GM12878 (cell line): ENCODE measurements around the gene CAPN10. TPM values are rescaled to one million over a fixed set of nuclear protein-coding genes. Genes with fewer than 3 reads are reported as not detected.

Experiments used
- ASH2L ChIP-seq: fragments of 300-600, 200-600 bp; sonication (generic); IDR thresholded peaks from 2 replicates; pipeline ENCODE4 v1.6.1; 2017; ENCODE audit warnings: low read depth, mild to moderate bottlenecking, borderline replicate concordance
- CEBPZ ChIP-seq: fragments of 150-350 bp; IDR thresholded peaks from 2 replicates; pipeline ENCODE4 v1.6.1; 2016; ENCODE audit warnings: low read depth, low read length
- CUX1 ChIP-seq: IDR thresholded peaks from 2 replicates; pipeline ENCODE4 v1.6.1; 2012; ENCODE audit warnings: improper control_type of control experiment, low read depth, low read length; ENCODE audit not compliant: insufficient replicate concordance
- E2F8 ChIP-seq: fragments of 450-650 bp; IDR thresholded peaks from 2 replicates; pipeline ENCODE4 v1.6.1; 2018; ENCODE audit warnings: mild to moderate bottlenecking, low read depth, moderate library complexity; ENCODE audit not compliant: partially characterized antibody
- ESRRA ChIP-seq: IDR thresholded peaks from 2 replicates; pipeline ENCODE4 v1.6.1; 2012; ENCODE audit warnings: mild to moderate bottlenecking, low read length, improper control_type of control experiment
- JUND ChIP-seq: IDR thresholded peaks from 2 replicates; pipeline ENCODE4 v1.6.1; 2012; ENCODE audit warnings: low read depth, mild to moderate bottlenecking, low read length, improper control_type of control experiment, moderate library complexity
- MTA2 ChIP-seq: fragments of 450-650 bp; IDR thresholded peaks from 2 replicates; pipeline ENCODE4 v1.6.1; 2016; ENCODE audit warnings: low read depth, mild to moderate bottlenecking, moderate library complexity
- MXI1 ChIP-seq: fragments of 150-350 bp; IDR thresholded peaks from 2 replicates; pipeline ENCODE4 v1.6.1; 2011; ENCODE audit warnings: low read depth, mild to moderate bottlenecking, inconsistent platforms, low read length, improper control_type of control experiment
- RELB ChIP-seq: fragments of 450-650 bp; IDR thresholded peaks from 2 replicates; pipeline ENCODE4 v1.6.1; 2017; ENCODE audit warnings: low read depth, mild to moderate bottlenecking, moderate library complexity
- ZBTB40 ChIP-seq: fragments of 450-650 bp; IDR thresholded peaks from 2 replicates; pipeline ENCODE4 v1.6.1; 2016; ENCODE audit warnings: mild to moderate bottlenecking, moderate library complexity, borderline replicate concordance
- ZNF384 ChIP-seq: IDR thresholded peaks from 2 replicates; pipeline ENCODE4 v1.6.1; 2012; ENCODE audit warnings: low read depth, mild to moderate bottlenecking, low read length, improper control_type of control experiment, borderline replicate concordance
- polyA plus RNA-seq, 11 experiments: library from polyadenylated mRNA; depleted of rRNA in 4 of 11; unstranded in 6 of 11; stranded (reverse) in 5 of 11; fragments of >200 nt; fragmentation: Nextera tagmentation in 4 of 11; fragmentation: Illumina TruSeq in 1 of 11; extraction: Ambion mirVana in 4 of 11; extraction: Trizol in 1 of 11; gene quantifications; 1 replicate in 1 of 11; 2 replicates in 10 of 11; pipeline versions ENCODE4 v1.2.1 to v1.2.3, GENCODE V29; 2011 to 2016; ENCODE audit warnings: inconsistent platforms in 2 of 11, missing spikeins in 2 of 11, low read depth in 1 of 11
- total RNA-seq, 4 experiments: library from RNA; depleted of rRNA in 3 of 4; stranded (reverse); fragments of >200 nt in 3 of 4; fragmentation: Illumina TruSeq in 1 of 4; extraction: Trizol in 1 of 4; gene quantifications; 2 replicates each; pipeline versions ENCODE4 v1.2.1 to v1.2.3, GENCODE V29; 2013 to 2021

The CAPN10 gene
- total and polyA plus RNA-seq, 10 of the 15 experiments (the other 5 are each of a cell fraction or from before 2014, with no cell fraction given): 0.37 to 40.6 (median 17.5) TPM

GRCh38 chr2:240584486-240585031 lies 2.0 kb upstream of the CAPN10 start (continued):
- TF ChIP-seq CUX1: no peak
- no peak; the same call in 1 of the 2 replicates for TF ChIP-seq ZBTB40
- TF ChIP-seq ASH2L: no peak
- no peak for TF ChIP-seq JUND
- TF ChIP-seq MTA2: peak; percentile 70; the same call in 1 of the 2 replicates
- TF ChIP-seq RELB: peak; percentile 77
- TF ChIP-seq MXI1: no peak
- no peak for TF ChIP-seq ZNF384
- TF ChIP-seq E2F8: peak; percentile 24
- TF ChIP-seq ESRRA: no peak
- TF ChIP-seq CEBPZ: no peak
